K562 (cell line): ENCODE measurements around the gene ARHGDIA. TPM values are rescaled to one million over a fixed set of nuclear protein-coding genes. Genes with fewer than 3 reads are reported as not detected.

Source experiments
- CBFA2T3 ChIP-seq: fragments of 450-650 bp; IDR thresholded peaks from 2 replicates; pipeline ENCODE4 v1.6.1; 2017
- GABPB2 ChIP-seq: fragments of 250-450 bp; sonication (Bioruptor Pico); conservative IDR thresholded peaks from 2 replicates; pipeline ENCODE4 v1.5.1; 2021; ENCODE audit warnings: mild to moderate bottlenecking
- TAF15 ChIP-seq: fragments of 200-400 bp; formaldehyde crosslinking; IDR thresholded peaks from 2 replicates; pipeline ENCODE4 v1.6.1; 2017; ENCODE audit warnings: mild to moderate bottlenecking, low read depth, low read length, moderate library complexity
- ZNF140 ChIP-seq: fragments of 250-450 bp; sonication (Bioruptor Pico); IDR thresholded peaks from 2 replicates; pipeline ENCODE4 v1.8.0; 2021; ENCODE audit warnings: moderate library complexity, mild to moderate bottlenecking, inconsistent platforms
- polyA plus RNA-seq, 8 experiments: library from polyadenylated mRNA; depleted of rRNA in 4 of 8; stranded (reverse) in 5 of 8; unstranded in 3 of 8; fragments of >200 nt; fragmentation: Nextera tagmentation in 2 of 8; fragmentation: Illumina TruSeq in 1 of 8; extraction: Ambion mirVana in 2 of 8; extraction: Trizol in 1 of 8; gene quantifications; 2 replicates each; pipeline versions ENCODE4 v1.2.1 to v1.2.3, GENCODE V29; 2011 to 2014; ENCODE audit warnings: inconsistent platforms in 1 of 8, missing spikeins in 1 of 8
- total RNA-seq, 7 experiments: library from RNA; depleted of rRNA in 6 of 7; stranded (reverse); fragments of >200 nt in 6 of 7; fragmentation: Illumina TruSeq in 2 of 7; extraction: Trizol in 2 of 7; gene quantifications; 2 replicates each; pipeline versions ENCODE4 v1.2.1 to v1.2.3, GENCODE V29; 2011 to 2021; ENCODE audit warnings: low replicate concordance in 1 of 7
- TF ChIP-seq, protein P1 (sequence below): fragments of 450-650 bp; IDR thresholded peaks from 2 replicates; pipeline ENCODE4 v1.6.1; 2016; ENCODE audit warnings: mild to moderate bottlenecking, moderate library complexity

Gene ARHGDIA
- total and polyA plus RNA-seq, 9 of the 15 experiments (the other 6 are each of a cell fraction or from before 2014, with no cell fraction given): 9.6 to 340 (median 97.6) TPM

DNA sequence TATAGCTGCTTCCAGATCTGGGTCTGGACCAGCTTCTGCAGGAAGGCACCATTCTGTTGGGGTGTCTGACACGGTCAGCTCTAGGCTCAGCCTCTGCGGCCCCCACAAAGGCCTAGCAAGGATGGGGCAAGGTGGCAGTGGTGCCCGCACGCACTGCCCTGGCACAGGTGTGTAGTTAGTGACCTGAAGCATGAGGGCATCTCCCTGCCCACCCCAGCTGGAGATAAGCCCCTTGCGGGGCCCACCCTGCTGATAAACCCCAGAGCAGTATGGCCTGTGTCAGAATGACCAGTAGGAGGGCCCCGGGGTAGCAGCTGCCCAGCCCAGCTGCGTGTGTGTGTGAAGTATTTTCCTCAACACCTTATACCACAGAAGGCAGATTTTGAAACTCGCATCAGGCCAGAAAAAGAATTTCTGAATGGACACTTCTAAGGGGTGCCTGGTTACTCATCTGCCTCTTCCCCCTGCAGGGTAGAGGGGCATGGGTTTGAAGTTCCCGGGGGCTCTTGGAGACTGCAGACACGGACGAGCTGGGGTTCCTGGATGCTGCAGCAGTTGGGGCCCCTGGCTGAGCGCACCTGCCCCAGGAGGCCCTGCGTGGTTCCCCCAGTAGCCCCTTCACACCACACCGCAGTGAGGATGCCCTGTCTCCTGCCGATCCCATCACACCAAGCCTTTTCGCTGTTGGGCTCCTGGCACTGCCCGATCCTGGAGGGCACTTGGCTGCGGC, 4.5 kb downstream of the ARHGDIA start (continued):
- TF ChIP-seq, protein P1, sequence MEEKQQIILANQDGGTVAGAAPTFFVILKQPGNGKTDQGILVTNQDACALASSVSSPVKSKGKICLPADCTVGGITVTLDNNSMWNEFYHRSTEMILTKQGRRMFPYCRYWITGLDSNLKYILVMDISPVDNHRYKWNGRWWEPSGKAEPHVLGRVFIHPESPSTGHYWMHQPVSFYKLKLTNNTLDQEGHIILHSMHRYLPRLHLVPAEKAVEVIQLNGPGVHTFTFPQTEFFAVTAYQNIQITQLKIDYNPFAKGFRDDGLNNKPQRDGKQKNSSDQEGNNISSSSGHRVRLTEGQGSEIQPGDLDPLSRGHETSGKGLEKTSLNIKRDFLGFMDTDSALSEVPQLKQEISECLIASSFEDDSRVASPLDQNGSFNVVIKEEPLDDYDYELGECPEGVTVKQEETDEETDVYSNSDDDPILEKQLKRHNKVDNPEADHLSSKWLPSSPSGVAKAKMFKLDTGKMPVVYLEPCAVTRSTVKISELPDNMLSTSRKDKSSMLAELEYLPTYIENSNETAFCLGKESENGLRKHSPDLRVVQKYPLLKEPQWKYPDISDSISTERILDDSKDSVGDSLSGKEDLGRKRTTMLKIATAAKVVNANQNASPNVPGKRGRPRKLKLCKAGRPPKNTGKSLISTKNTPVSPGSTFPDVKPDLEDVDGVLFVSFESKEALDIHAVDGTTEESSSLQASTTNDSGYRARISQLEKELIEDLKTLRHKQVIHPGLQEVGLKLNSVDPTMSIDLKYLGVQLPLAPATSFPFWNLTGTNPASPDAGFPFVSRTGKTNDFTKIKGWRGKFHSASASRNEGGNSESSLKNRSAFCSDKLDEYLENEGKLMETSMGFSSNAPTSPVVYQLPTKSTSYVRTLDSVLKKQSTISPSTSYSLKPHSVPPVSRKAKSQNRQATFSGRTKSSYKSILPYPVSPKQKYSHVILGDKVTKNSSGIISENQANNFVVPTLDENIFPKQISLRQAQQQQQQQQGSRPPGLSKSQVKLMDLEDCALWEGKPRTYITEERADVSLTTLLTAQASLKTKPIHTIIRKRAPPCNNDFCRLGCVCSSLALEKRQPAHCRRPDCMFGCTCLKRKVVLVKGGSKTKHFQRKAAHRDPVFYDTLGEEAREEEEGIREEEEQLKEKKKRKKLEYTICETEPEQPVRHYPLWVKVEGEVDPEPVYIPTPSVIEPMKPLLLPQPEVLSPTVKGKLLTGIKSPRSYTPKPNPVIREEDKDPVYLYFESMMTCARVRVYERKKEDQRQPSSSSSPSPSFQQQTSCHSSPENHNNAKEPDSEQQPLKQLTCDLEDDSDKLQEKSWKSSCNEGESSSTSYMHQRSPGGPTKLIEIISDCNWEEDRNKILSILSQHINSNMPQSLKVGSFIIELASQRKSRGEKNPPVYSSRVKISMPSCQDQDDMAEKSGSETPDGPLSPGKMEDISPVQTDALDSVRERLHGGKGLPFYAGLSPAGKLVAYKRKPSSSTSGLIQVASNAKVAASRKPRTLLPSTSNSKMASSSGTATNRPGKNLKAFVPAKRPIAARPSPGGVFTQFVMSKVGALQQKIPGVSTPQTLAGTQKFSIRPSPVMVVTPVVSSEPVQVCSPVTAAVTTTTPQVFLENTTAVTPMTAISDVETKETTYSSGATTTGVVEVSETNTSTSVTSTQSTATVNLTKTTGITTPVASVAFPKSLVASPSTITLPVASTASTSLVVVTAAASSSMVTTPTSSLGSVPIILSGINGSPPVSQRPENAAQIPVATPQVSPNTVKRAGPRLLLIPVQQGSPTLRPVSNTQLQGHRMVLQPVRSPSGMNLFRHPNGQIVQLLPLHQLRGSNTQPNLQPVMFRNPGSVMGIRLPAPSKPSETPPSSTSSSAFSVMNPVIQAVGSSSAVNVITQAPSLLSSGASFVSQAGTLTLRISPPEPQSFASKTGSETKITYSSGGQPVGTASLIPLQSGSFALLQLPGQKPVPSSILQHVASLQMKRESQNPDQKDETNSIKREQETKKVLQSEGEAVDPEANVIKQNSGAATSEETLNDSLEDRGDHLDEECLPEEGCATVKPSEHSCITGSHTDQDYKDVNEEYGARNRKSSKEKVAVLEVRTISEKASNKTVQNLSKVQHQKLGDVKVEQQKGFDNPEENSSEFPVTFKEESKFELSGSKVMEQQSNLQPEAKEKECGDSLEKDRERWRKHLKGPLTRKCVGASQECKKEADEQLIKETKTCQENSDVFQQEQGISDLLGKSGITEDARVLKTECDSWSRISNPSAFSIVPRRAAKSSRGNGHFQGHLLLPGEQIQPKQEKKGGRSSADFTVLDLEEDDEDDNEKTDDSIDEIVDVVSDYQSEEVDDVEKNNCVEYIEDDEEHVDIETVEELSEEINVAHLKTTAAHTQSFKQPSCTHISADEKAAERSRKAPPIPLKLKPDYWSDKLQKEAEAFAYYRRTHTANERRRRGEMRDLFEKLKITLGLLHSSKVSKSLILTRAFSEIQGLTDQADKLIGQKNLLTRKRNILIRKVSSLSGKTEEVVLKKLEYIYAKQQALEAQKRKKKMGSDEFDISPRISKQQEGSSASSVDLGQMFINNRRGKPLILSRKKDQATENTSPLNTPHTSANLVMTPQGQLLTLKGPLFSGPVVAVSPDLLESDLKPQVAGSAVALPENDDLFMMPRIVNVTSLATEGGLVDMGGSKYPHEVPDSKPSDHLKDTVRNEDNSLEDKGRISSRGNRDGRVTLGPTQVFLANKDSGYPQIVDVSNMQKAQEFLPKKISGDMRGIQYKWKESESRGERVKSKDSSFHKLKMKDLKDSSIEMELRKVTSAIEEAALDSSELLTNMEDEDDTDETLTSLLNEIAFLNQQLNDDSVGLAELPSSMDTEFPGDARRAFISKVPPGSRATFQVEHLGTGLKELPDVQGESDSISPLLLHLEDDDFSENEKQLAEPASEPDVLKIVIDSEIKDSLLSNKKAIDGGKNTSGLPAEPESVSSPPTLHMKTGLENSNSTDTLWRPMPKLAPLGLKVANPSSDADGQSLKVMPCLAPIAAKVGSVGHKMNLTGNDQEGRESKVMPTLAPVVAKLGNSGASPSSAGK: no peak
- TF ChIP-seq ZNF140 (no peak), TAF15 (peak; percentile 29; the same call in 1 of the 2 replicates), CBFA2T3 (no peak), GABPB2 (no peak)
